GM10847 (cell line): Measurements from ENCODE around the gene RHO.

ENCODE experiments used
- POLR2A ChIP-seq: IDR thresholded peaks from 2 replicates; pipeline ENCODE4 v1.6.1; 2011; ENCODE audit not compliant: insufficient read length; ENCODE audit errors: extremely low read depth

The RHO gene

GRCh38 chr3:129564981-129565644, 36.7 kb downstream of the RHO start:
- no peak for TF ChIP-seq POLR2A

GRCh38 chr3:129565902-129566301, 37.5 kb downstream of the RHO start:
- TF ChIP-seq POLR2A: no peak

GRCh38 chr3:129567176-129567705, 38.8 kb downstream of the RHO start:
- TF ChIP-seq POLR2A: no peak

GRCh38 chr3:129567939-129568338, 39.5 kb downstream of the RHO start:
- TF ChIP-seq POLR2A: no peak

DNA sequence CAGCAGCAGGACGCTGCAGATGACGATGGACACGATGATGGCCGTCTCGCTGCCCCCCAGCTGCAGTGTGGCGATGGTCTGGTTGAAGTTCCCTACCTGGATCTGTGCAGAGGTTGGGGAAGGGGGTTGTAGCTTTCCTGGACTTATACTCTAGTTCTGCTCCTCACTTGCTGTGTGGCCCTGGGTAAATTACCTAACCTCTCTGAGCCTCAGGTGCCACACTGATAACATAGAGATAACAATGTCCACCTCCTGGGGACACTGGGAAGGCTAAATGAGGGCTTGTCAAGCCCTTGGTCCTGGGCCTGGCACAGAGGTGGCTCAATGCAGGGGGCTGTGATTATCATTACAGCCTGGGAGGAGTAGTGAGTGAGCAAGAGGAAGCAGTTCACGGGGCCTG, 41.4 kb downstream of the RHO start:
- no peak for TF ChIP-seq POLR2A

DNA sequence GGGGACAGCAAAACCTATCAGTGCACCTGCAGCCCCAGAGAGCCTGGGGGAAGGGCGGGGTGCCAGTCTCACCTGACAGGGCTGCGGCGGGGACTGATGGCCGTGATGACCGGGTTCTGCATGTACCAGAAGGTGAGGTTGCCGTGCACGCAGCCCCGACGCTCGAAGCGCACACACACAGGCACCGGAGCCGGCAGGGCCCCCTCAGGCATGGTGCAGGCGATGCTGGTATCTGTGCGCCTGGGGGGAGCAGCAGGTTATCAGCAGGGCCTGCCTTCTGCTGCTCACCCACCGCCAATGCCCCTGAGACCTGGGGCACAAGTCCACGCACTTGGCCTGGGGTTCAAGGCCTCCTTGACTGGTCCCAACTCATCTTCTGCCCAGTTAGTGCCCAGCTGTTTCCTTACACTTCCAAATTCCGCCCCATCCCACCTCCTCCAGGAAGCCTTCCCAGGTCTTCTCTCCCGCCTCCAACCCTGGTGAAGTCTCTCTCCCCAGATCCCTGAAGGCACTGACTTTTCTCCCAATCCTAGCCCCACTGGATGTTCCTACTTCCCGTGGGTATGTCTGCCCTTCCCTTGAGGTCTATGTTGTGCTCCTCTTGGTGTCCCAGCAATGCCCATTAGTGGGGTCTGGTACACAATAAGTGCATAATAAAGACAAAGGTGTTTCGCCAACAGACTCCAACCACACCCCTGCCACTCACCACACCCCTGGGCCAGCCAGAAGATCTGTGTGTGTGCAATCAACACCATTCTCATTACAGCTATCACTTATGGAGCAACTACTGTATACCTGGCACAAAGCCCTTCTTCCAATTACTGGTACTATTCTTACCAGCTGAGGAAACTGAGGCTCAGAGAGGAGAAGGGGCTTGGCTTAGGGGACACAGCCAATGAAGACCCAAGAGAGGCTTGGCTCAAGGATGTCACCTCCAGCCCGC, 43.4 kb downstream of the RHO start:
- TF ChIP-seq POLR2A: no peak

GRCh38 chr3:129572603-129573002, 44.2 kb downstream of the RHO start:
- TF ChIP-seq POLR2A: no peak

DNA sequence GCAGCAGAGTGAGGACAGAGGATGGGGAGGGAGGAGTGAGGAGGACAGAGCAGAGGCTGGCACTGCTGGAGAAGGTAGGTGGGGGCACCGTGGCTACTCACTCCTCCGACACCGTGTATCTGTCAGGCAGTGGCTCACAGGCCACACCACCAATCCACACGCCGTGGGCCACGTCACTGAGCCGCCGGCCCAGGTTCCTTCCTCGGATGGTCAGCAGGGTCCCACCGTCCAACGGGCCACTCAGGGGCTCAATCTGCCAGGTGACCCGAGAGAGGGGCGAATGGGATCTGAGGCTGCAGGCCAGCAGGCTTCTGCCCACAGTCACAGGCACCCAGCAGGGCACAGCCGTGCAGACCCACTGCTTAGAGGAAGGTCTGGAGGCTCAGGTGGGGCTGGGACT, 45.1 kb downstream of the RHO start:
- no peak for TF ChIP-seq POLR2A

DNA sequence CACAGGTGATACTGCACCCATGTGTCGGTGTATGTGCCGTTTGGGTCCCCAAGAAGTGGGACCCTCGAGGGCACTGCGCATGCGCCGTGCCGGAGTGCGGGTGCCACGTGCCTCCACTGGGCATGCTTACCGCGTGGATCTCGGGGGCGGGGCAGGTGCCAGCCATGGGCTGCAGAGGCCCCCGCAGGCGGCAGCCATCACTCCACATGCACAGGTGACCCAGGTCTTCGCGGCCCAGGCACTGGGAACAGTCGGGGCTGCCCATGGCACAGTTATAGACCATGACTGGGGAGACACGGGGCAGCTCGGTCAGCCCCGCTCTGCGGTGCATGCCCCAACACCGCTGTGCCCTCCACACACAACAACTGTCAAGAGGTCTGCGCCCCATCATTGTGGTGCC, 45.8 kb downstream of the RHO start:
- no peak for TF ChIP-seq POLR2A

DNA sequence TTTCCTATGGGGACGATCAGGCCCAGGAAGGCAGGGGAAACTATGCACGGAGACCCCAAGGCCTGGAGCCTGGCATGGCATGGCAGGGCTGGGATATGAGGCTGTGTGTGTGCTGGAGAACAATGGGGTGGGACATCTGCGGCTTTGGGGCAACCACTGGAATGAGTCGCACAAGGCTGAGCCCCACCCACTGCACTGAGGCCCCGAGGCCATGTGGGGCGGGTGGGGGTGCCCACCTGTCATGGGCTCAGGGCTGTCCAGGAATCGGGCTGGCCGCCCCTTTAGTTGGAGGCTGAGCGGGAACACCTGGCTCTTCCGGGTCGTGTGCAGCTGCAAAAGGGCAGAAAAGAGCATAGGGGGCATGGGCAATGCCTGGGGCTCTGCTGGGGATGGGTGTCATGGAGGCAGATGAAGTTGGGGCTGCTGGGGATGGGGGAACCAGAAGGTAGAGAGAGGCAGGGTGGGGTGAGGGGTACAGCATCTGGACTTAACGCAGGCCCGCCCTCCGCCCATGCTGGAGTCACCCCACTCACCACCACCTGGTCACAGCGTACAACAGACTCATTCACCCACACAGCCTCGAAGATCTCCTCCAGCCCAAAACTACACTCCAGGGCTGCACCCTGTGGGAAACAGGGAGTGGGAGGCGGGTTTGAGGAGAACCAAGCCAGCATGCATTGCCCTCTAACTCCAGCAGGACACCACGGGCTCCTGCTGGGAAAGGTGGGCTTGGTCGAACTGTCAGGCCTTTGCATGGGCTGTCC, 47.0 kb downstream of the RHO start:
- TF ChIP-seq POLR2A: no peak

GRCh38 chr3:129575997-129576384, 47.6 kb downstream of the RHO start:
- no peak for TF ChIP-seq POLR2A

DNA sequence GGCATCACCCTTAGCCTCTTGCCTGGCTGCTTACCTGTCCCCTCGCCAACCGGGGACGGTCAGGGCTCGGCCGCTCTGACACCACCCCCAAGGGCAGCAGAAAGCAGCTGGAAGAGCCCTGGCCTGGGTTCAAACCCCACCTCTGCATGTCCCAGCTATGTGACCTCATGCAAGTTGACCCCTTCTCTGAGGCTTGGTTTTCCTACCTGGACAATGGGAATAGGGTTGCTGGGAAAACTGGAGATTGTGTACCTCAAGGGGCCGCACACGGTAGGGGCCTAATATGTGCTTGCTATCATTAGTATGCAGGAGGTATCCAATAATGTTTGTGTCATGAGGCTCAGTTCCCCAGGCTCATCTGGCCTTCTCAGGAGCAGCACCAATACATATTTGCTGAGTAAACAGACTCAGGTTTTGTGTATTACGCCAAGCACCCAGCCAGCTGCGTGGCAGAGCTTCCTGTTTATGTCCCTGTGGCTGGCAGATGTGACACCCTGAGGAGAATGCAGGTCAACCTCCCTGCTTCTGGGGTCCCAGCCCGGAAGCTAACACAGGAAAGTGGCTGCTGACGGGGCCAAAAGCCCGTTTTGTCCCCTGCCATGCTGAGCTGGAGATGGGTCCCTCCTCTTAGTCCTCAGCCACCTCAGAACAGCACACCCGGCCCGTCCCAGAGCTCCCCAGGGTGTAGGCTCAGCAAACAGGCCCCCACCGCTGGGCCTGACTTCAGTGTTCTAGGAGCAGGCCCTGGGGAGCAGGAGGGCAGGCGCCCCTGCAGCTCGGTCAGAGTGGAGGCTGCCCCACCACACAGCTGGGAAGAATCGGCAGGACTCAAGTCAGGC, 48.3 kb downstream of the RHO start:
- TF ChIP-seq POLR2A: no peak

DNA sequence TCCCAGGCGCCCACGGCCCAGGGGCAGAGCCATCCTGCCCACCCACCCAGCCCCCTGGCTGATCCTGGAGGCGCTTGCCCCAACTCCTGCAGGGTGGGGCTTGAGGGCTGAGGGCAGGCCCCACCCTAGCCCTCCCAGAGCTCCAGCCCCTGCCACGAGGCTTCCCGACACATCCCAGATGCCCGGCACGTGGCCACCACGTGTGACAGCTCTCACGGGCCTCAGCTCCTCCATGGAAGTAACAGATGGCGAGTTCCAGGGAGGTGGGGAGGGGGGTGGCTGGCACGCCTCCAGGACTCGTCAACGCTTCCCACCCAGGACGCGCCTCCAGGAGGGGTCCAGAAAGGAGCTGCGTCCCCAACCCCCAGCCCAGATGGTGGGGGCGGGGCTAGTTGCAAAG, 48.9 kb downstream of the RHO start:
- TF ChIP-seq POLR2A: no peak

GRCh38 chr3:129577925-129578786, 49.7 kb downstream of the RHO start:
- TF ChIP-seq POLR2A: no peak
